Stomach smooth muscle (tissue), 2 donors: Measurements from ENCODE around the gene IQGAP3.
"Not testable (repeated sequence)": the region's sequence is repeated elsewhere in the genome, so short reads cannot be mapped to it uniquely, and the experiment has no call there.

ENCODE experiments used
- H3K27ac ChIP-seq: one replicate; pipeline ENCODE4 v1.7.0; 2013; ENCODE audit warnings: mild to moderate bottlenecking, low read length, inconsistent platforms
- H3K27me3 ChIP-seq, 2 donors: one replicate each; pipeline ENCODE4 v1.7.0; 2013; ENCODE audit warnings: low read length in 2 of 2; ENCODE audit not compliant: insufficient read depth in 2 of 2, control insufficient read depth in 1 of 2
- H3K36me3 ChIP-seq, 2 donors: one replicate each; pipeline ENCODE4 v1.7.0; 2013; ENCODE audit warnings: low read length in 2 of 2; ENCODE audit not compliant: control insufficient read depth in 2 of 2, insufficient read depth in 2 of 2
- H3K4me1 ChIP-seq: one replicate; pipeline ENCODE4 v1.7.0; 2013; ENCODE audit warnings: low read length; ENCODE audit not compliant: control insufficient read depth, insufficient read depth
- H3K4me3 ChIP-seq, 2 donors: one replicate each; pipeline ENCODE4 v1.7.0; 2013; ENCODE audit warnings: low read length in 2 of 2
- H3K9ac ChIP-seq, 2 donors: one replicate each; pipeline ENCODE4 v1.7.0; 2013; ENCODE audit warnings: low read length in 2 of 2, mild to moderate bottlenecking in 1 of 2
- H3K9me3 ChIP-seq, 2 donors: one replicate each; pipeline ENCODE4 v1.7.0; 2013; ENCODE audit warnings: low read length in 2 of 2; ENCODE audit not compliant: control insufficient read depth in 2 of 2
- donor health status: healthy.
- donor health status: Pancreatic carcinoma.

Gene IQGAP3

GRCh38 chr1:156592910-156593660, 20.7 kb upstream of the IQGAP3 start:
- no peaks in the 10 kb centered on the region for H3K27me3 ChIP-seq
- peak overlapping the region; percentile 69 for H3K27ac ChIP-seq
- no peaks in the 10 kb centered on the region for H3K9me3 ChIP-seq
- H3K9ac ChIP-seq, result peak overlapping the region in 1 of 2 donors; percentile 74
- peaks cover 40 to 42% of the 10 kb centered on the region in 2 donors for H3K36me3 ChIP-seq
- H3K4me1 ChIP-seq, result peaks cover 14% of the 10 kb centered on the region
- no peak overlapping the region for H3K4me3 ChIP-seq

GRCh38 chr1:156592158-156592909, 20.0 kb upstream of the IQGAP3 start:
- peaks cover 33 to 35% of the 10 kb centered on the region in 2 donors for H3K36me3 ChIP-seq
- H3K9ac ChIP-seq, result peak overlapping the region; percentile 74 to 88
- H3K9me3 ChIP-seq, result no peaks in the 10 kb centered on the region
- H3K27me3 ChIP-seq, result no peaks in the 10 kb centered on the region
- H3K27ac ChIP-seq, result peak overlapping the region; percentile 69
- H3K4me3 ChIP-seq, result peak overlapping the region; percentile 67 to 88
- H3K4me1 ChIP-seq, result peaks cover 14% of the 10 kb centered on the region

GRCh38 chr1:156591432-156592157, 19.2 kb upstream of the IQGAP3 start, which contains the start of gene NAXE:
Gene NAXE (plus strand): TSS chr1:156591776. CDS start chr1:156591805, 29 bp downstream.
- peaks cover 25 to 30% of the 10 kb centered on the region in 2 donors for H3K36me3 ChIP-seq
- H3K4me3 ChIP-seq, result peak within 1 kb of the TSS; percentile 75 to 88
- no peaks in the 10 kb centered on the region for H3K27me3 ChIP-seq
- peak within 1 kb of the TSS; percentile 74 to 96 for H3K9ac ChIP-seq
- H3K27ac ChIP-seq, result peak within 1 kb of the TSS; percentile 69
- peaks cover 14% of the 10 kb centered on the region for H3K4me1 ChIP-seq
- H3K9me3 ChIP-seq, result no peaks in the 10 kb centered on the region

GRCh38 chr1:156591181-156591431, 18.7 kb upstream of the IQGAP3 start:
- Histone ChIP-seq H3K27me3 (no peaks in the 10 kb centered on the region), H3K27ac (peak overlapping the region; percentile 69), H3K9me3 (no peaks in the 10 kb centered on the region), H3K36me3 (peaks cover 21 to 25% of the 10 kb centered on the region in 2 donors), H3K4me3 (peak overlapping the region; percentile 75 to 88), H3K9ac (peak overlapping the region; percentile 74 to 96), H3K4me1 (peaks cover 14% of the 10 kb centered on the region)

GRCh38 chr1:156590326-156591180, 18.2 kb upstream of the IQGAP3 start:
- Histone ChIP-seq H3K27ac (peak overlapping the region; percentile 69), H3K9me3 (no peaks in the 10 kb centered on the region), H3K4me1 (peaks cover 14% of the 10 kb centered on the region), H3K36me3 (peaks cover 16 to 20% of the 10 kb centered on the region in 2 donors), H3K27me3 (no peaks in the 10 kb centered on the region), H3K4me3 (peak overlapping the region in 1 of 2 donors; percentile 75), H3K9ac (peak overlapping the region in 1 of 2 donors; percentile 74)

GRCh38 chr1:156589546-156589945, 17.2 kb upstream of the IQGAP3 start:
- no peaks in the 10 kb centered on the region for H3K27me3 ChIP-seq
- no peaks in the 10 kb centered on the region for H3K9me3 ChIP-seq
- H3K9ac ChIP-seq, result no peak overlapping the region
- H3K4me3 ChIP-seq, result no peak overlapping the region
- H3K27ac ChIP-seq, result no peak overlapping the region
- peaks cover 11 to 15% of the 10 kb centered on the region in 2 donors for H3K36me3 ChIP-seq
- H3K4me1 ChIP-seq, result peaks cover 14% of the 10 kb centered on the region

- not testable (repeated sequence) for H3K27ac ChIP-seq, H3K27me3 ChIP-seq, H3K36me3 ChIP-seq, H3K4me3 ChIP-seq, H3K9ac ChIP-seq, H3K9me3 ChIP-seq
- peaks cover 17% of the 10 kb centered on the region for H3K4me1 ChIP-seq
Observed at GRCh38 chr1:156587927-156588326, 15.6 kb upstream of the IQGAP3 start.

- H3K27me3 ChIP-seq, result no peaks in the 10 kb centered on the region
- H3K4me3 ChIP-seq, result no peak overlapping the region
- H3K27ac ChIP-seq, result no peak overlapping the region
- no peak overlapping the region for H3K9ac ChIP-seq
- H3K4me1 ChIP-seq, result peaks cover 9% of the 10 kb centered on the region
- no peaks in the 10 kb centered on the region for H3K36me3 ChIP-seq
- H3K9me3 ChIP-seq, result no peaks in the 10 kb centered on the region
Observed at GRCh38 chr1:156586892-156587477, 14.6 kb upstream of the IQGAP3 start.

GRCh38 chr1:156586323-156586722, 14.0 kb upstream of the IQGAP3 start:
- Histone ChIP-seq H3K4me1 (peaks cover 7% of the 10 kb centered on the region), H3K27me3 (no peaks in the 10 kb centered on the region), H3K36me3 (no peaks in the 10 kb centered on the region), H3K27ac (no peak overlapping the region), H3K9ac (no peak overlapping the region), H3K4me3 (no peak overlapping the region), H3K9me3 (no peaks in the 10 kb centered on the region)

GRCh38 chr1:156584813-156585212, 12.4 kb upstream of the IQGAP3 start:
- no peaks in the 10 kb centered on the region for H3K27me3 ChIP-seq
- H3K27ac ChIP-seq, result no peak overlapping the region
- H3K4me3 ChIP-seq, result no peak overlapping the region
- H3K9me3 ChIP-seq, result no peaks in the 10 kb centered on the region
- no peaks in the 10 kb centered on the region for H3K36me3 ChIP-seq
- H3K9ac ChIP-seq, result no peak overlapping the region
- H3K4me1 ChIP-seq, result peaks cover 3% of the 10 kb centered on the region
